BJ (cell line): Measurements from ENCODE around the gene POC1B. TPM values are rescaled to one million over a fixed set of nuclear protein-coding genes. Genes with fewer than 3 reads are reported as not detected.
A peak's percentile ranks its signal among the peaks of the same experiment; 100 is the strongest.
"Not testable (repeated sequence)": the region's sequence is repeated elsewhere in the genome, so short reads cannot be mapped to it uniquely, and the experiment has no call there.

Source experiments
- CTCF ChIA-PET: fragments of 350-600 bp; formaldehyde crosslinking; extraction: SDS; loops from one replicate; lab custom pipeline; 2021; ENCODE audit warnings: antibody characterized with exemption, inconsistent platforms; lab: Yijun Ruan, JAX
- POLR2A ChIA-PET: fragments of 300-600 bp; sonication (Branson Sonifier 250); formaldehyde crosslinking; extraction: SDS; loops from one replicate; lab custom pipeline; 2021; ENCODE audit warnings: antibody characterized with exemption; lab: Charles Lee
- DNase-seq: peaks from one replicate; pipeline ENCODE4 v3.0.0-alpha.2; 2011; ENCODE audit warnings: low read depth
- H3K27me3 ChIP-seq: 2 replicates; pipeline ENCODE4 v1.6.0; 2011; ENCODE audit warnings: low read length; ENCODE audit not compliant: control insufficient read depth, insufficient read depth
- H3K36me3 ChIP-seq: 2 replicates; pipeline ENCODE4 v1.5.1; 2011; ENCODE audit warnings: low read length; ENCODE audit not compliant: control insufficient read depth, insufficient read depth
- H3K4me3 ChIP-seq: 2 replicates; pipeline ENCODE4 v1.5.1; 2011; ENCODE audit warnings: low read depth, mild to moderate bottlenecking, control low read depth, low read length
- CTCF ChIP-seq: IDR thresholded peaks from 2 replicates; pipeline ENCODE4 v1.5.1; 2011; ENCODE audit warnings: low read depth, mild to moderate bottlenecking, control low read depth, inconsistent platforms, low read length, moderate library complexity; ENCODE audit not compliant: insufficient read depth
- polyA plus RNA-seq: library from polyadenylated mRNA; depleted of rRNA; stranded (reverse); fragments of >200 nt; gene quantifications from 2 replicates; pipeline ENCODE4 v1.2.3, GENCODE V29; 2011

The POC1B gene
- polyA plus RNA-seq, 1 experiment = 6.7 TPM

- POLR2A ChIA-PET = no interaction called here
- TF ChIP-seq CTCF = no peak
- Histone ChIP-seq H3K36me3 (no peaks in the 10 kb centered on the region), H3K27me3 (no peaks in the 10 kb centered on the region), H3K4me3 (no peak overlapping the region)
- no peak for DNase-seq
- CTCF ChIA-PET = interaction anchor here (1.4 to 10.0 kb wide), 2 partner anchors 59 to 449 kb away, joined by 8 to 104 read pairs; partner anchors contain the start of genes GALNT4 and POC1B
Measured at GRCh38 chr12:89468017-89468416, 57.8 kb downstream of the POC1B start.

- TF ChIP-seq CTCF = no peak
- POLR2A ChIA-PET = no interaction called here
- Histone ChIP-seq H3K4me3 (no peak overlapping the region), H3K36me3 (no peaks in the 10 kb centered on the region), H3K27me3 (no peaks in the 10 kb centered on the region)
- DNase-seq = no peak
- CTCF ChIA-PET = no interaction called here
Measured at GRCh38 chr12:89464974-89465592, 60.8 kb downstream of the POC1B start.

- H3K27me3 ChIP-seq = no peaks in the 10 kb centered on the region
- H3K36me3 ChIP-seq = no peaks in the 10 kb centered on the region
- H3K4me3 ChIP-seq = no peak overlapping the region
- POLR2A ChIA-PET = no interaction called here
- no peak for DNase-seq
- CTCF ChIA-PET = interaction anchor here (0.5 to 2.7 kb wide), 35 partner anchors 9 to 514 kb away, joined by 3 to 30 read pairs (median 4); partner anchors contain the start of genes DUSP6 and GALNT4
- peak; percentile 26; the same call in 1 of the 2 replicates for TF ChIP-seq CTCF
Measured at GRCh38 chr12:89461649-89462612, 63.9 kb downstream of the POC1B start.

GRCh38 chr12:89461190-89461589, 64.7 kb downstream of the POC1B start:
- POLR2A ChIA-PET = interaction anchor here (0.6 kb wide), 1 partner anchor 536 kb away, joined by 4 read pairs; no protein-coding TSS in a partner anchor
- no peak overlapping the region for H3K4me3 ChIP-seq
- H3K27me3 ChIP-seq = no peaks in the 10 kb centered on the region
- H3K36me3 ChIP-seq = no peaks in the 10 kb centered on the region
- no peak for TF ChIP-seq CTCF
- DNase-seq = no peak
- CTCF ChIA-PET = interaction anchor here (0.7 to 2.7 kb wide), 27 partner anchors 10 to 444 kb away, joined by 3 to 30 read pairs (median 4); partner anchors contain the start of gene DUSP6

GRCh38 chr12:89459279-89459678, 66.6 kb downstream of the POC1B start:
- not testable (repeated sequence) for DNase-seq, H3K27me3 ChIP-seq, H3K4me3 ChIP-seq, H3K36me3 ChIP-seq
- CTCF ChIA-PET = interaction anchor here (0.8 to 2.2 kb wide), 12 partner anchors 12 to 442 kb away, joined by 3 to 16 read pairs (median 4); partner anchors contain the start of gene DUSP6
- TF ChIP-seq CTCF = peak; percentile 27; the same call in 1 of the 2 replicates
- POLR2A ChIA-PET = interaction anchor here (0.7 kb wide), 1 partner anchor 712 kb away, joined by 9 read pairs; no protein-coding TSS in a partner anchor
